HPDE6-E6E7 (cell line): ENCODE data around the gene SNAPC5.

Experiments used
- DNase-seq: peaks from one replicate; pipeline ENCODE4 v3.0.0; 2011; ENCODE audit warnings: missing footprints; ENCODE audit errors: extremely low spot score

SNAPC5 gene

GRCh38 chr15:66459818-66460615 lies 37.5 kb downstream of the SNAPC5 start:
- DNase-seq, result peak; percentile 79

GRCh38 chr15:66456211-66456610 lies 41.4 kb downstream of the SNAPC5 start:
- no peak for DNase-seq

- DNase-seq, result no peak
Measured at GRCh38 chr15:66454143-66454542, 43.4 kb downstream of the SNAPC5 start.

- DNase-seq, result no peak
Measured at GRCh38 chr15:66452971-66453580, 44.5 kb downstream of the SNAPC5 start.

GRCh38 chr15:66452420-66452819 lies 45.1 kb downstream of the SNAPC5 start:
- DNase-seq, result no peak
